HG03520 (cell line): ENCODE measurements around the gene IQCE.
"Not testable (repeated sequence)": the region's sequence is repeated elsewhere in the genome, so short reads cannot be mapped to it uniquely, and the experiment has no call there.

Experiments used
- ATAC-seq: cut with Tn5 transposase; IDR thresholded peaks from one replicate; pipeline ENCODE4 v1.9.1; 2021; ENCODE audit warnings: mild to moderate bottlenecking, moderate library complexity; ENCODE audit not compliant: unreplicated experiment

The IQCE gene

GRCh38 chr7:2520761-2521290 lies 38.0 kb upstream of the IQCE start:
- no peak for ATAC-seq

- no peak for ATAC-seq
These were observed 37.4 kb upstream of the IQCE start for GRCh38 chr7:2521341-2521745.

DNA sequence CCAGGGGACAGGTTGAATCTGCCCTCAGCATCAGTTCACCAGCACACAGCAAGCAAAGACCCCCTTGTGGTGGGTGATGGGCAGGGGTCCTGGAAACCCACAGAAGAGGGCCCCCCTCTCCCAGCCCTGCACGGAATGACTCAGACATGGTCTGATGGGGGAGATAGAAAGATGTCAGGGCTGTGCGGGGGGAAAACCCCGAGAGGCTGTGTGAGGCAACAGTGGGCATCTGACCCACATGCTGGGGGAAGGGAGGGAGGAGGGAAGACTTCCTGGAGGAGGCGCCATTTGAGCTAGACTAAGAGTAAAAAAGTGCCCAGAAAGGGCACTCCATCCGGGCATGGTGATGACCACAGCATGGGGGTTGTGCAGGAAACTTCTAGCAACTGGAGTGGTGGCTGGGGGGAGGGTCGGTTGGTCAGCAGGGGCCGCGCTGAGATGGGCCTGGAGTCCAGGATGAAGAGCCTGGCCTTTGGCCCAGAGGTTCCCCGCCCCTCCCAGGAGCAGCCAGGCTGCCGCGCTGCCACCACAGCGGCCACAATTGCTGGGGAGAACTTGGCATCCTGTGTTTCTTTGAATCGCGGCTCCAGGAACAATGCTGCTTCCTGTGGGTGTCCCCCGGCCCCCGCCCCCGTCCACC lies 36.7 kb upstream of the IQCE start:
- no peak for ATAC-seq

DNA sequence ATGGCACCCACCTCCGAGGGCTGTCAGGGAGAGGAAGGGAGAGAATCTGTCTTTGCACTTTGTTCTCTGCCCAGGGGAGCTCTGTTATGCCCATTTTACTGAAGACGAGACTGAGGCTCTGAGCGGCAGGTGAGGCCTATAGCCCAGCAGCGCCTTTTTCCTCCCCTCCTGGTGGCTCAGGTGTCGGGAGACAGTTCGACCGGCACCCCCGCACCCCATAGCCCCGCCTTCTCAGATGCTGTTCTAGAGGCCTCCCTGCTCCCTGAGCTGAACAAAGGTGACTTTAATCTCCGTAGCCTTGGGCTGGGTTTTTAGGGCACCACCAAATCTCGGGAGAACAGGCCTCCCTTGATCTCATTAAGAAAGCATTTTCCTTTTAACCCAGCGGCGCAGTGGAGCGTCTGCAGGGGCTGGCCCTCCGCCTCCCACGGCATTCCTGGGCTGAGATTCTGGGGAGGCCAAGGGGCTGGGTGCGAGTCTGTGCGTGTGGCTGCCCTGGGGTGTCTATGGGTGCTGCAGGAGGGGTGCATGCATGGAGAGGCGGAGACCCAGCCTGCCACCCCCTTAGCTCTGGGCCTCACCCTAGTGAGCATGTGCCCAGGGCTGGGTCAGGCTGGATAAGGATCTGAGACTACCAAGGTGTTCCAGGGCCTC lies 35.9 kb upstream of the IQCE start:
- no peak for ATAC-seq

DNA sequence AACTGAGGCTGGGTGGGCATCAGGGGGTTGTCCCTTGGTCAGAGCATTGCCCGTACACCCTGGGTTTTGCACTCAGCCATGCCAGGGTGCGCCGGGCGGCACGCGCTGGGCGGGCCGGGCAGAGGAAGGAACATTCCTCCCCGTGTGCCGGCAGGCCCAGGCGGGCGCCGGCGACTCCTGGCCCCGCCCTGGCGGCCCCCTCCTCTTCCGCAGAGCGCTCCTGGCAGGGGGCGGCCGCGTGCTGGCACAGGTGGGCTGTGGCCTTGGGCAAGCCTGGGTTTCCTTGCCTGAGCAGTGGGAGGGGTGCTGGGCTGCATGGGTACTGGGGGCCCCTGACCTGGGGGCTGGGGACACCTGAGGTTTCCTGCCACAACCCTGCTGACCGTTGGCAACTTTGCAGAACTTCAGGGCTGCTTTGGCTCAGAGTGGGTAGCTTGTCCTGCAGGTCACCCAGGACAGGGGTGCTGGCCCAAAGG lies 35.3 kb upstream of the IQCE start:
- ATAC-seq = no peak

- ATAC-seq = no peak
These were observed 34.6 kb upstream of the IQCE start for GRCh38 chr7:2523941-2524807.

DNA sequence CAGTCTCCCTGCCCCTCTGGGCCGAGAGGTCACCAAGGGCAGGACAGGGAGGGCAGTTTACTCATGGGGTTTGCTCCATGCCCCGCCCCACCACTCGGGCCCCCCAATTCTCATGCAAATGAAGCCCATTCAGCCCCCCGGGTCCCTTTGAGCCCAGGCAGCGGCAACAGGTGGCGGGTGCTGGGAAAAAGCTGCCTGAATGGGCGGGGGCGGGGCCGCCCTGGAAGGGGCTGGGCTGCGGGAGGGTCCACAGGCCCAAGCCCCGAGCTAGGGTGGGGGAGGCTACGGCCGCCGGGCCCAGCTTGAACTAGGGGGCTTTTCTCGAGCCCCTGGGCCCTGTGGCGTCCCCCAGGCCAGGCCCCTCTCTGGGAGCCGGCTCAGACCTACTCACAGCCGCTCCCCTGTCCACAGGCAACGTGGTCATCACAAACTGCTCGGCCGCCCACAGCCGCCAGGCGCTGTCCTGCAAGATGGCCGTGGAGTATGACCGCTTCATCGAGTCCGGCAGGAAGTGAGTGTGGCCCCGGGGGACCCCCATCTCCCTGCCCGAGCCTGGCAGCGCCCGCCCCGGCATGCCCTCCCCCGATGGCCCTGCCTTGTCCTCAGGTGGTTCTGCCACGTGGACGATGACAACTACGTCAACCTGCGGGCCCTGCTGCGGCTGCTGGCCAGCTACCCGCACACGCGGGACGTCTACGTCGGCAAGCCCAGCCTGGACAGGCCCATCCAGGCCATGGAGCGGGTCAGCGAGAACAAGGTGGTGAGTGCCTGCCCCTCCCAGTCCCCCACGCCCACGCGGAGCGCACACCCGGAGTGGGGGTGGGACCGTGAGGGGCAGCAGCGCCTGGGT lies 33.7 kb upstream of the IQCE start:
- no peak for ATAC-seq

GRCh38 chr7:2525658-2526630 lies 32.8 kb upstream of the IQCE start:
- ATAC-seq = no peak

DNA sequence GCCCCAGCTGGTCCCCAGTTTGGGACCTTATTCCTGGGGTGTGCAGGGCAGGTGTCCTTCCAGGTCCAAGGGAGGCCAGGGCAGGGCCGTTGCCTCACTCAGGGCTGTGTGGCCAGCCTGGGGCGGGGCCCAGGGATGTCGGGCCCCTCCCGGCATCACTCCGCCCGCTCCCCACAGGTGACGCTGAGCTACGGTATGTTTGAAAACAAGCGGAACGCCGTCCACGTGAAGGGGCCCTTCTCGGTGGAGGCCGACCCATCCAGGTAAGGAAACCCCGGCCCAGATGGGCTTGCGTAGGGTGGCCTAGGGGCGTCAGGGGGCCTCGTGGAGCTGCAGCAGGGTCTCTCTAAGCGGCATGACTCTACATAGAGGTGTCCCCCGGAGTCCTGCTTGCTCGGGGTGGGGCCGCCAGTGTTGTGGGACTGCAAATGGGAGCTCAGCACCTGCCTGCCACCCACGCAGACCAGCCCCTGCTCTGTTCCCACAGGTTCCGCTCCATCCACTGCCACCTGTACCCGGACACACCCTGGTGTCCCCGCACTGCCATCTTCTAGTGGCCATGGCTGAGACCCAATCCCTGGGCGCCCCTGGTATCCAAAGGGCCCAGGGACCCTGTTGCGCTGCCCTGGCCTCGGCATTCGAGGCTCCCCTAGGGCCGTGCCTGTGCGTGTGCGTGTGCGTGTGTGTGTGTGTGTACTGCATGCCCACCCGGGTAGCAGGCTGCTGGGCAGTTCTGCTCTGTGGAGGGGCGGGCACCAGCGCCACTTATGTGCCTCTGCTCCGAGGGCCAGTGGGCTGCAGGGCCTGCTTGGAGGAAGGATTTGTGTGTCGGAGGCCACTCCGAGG lies 31.9 kb upstream of the IQCE start:
- ATAC-seq = no peak

- no peak for ATAC-seq
These were observed 31.0 kb upstream of the IQCE start for GRCh38 chr7:2527505-2528467.

DNA sequence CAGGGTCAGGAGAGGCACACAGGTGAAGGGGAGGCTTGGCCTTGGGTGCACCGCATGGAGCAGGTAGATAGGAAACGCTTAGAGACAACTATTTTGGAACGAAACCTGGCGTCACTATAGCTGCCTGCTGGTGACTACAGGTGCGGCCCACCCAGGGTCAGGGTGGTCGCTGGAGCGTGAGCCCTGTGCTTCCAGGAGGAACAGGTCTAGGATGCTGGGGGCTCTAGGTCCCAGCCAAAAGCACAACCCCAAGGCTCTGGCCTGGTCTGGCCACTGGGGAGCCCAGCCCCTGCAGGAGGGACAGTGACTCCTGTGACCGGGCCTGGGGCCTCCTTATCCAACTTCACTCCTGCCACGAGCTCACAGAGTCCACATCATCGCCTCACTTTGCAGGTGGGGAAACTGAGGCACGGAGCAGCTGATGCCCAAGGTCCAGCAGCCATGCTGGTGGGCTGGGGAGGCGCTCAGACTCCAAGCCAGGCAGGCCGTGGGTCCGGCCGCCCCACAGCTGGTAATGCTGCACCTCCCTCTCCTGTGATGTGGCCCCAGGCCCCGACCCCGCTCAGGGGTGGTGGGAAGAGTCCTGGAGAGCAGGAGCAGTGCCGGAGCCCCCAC lies 30.2 kb upstream of the IQCE start:
- no peak for ATAC-seq

DNA sequence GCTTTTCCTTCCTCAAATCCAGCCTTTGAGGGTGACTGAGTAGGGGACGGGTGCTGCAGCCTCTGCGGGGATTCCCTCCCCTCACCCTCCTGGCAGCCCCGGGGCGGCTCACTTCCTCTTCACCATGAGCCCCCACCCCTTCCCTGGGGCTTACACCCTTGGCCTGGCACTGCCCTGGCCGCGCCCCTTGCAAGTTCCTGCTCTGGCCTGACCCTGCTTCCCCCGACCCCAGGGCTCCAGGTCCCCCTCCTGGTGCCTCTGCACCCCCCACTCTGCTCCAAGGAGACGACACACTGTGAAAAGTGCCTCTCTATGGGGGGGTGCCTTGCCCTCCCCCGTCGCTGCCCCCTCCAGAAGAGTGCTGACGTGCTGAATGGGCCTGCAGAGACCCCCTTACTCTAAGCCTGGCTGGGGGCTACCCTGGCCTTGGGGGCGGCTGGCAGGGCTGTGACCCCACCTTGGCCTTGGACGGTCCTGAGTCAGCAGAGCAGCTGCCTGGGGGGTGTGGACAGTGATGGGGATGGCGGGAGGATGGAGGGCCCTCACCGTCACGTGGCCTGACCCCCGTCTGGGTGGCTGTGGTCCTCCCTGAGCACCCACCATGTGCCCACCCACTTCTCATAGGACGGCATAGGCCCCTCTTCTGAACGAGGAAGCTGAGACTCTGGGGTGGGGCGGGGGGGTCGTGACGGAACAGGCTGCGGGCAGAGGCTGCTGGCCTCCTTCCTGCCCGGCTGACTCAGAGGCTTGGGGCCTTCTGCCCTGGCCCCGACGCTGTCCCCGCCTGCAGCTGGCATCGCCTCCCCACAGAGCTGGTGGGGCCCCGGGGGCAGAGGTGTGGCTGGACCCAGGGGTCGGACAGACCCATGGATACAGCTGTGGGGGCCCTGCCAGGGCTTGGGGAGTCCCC lies 29.4 kb upstream of the IQCE start:
- ATAC-seq = no peak

- no peak for ATAC-seq
These were observed 28.4 kb upstream of the IQCE start for GRCh38 chr7:2530071-2530987.

GRCh38 chr7:2530994-2531795 lies 27.6 kb upstream of the IQCE start:
- not testable (repeated sequence) for ATAC-seq
